ENCODE measurements around the gene RGPD5.
"Not testable (repeated sequence)": the region's sequence is repeated elsewhere in the genome, so short reads cannot be mapped to it uniquely, and the experiment has no call there.

DNA sequence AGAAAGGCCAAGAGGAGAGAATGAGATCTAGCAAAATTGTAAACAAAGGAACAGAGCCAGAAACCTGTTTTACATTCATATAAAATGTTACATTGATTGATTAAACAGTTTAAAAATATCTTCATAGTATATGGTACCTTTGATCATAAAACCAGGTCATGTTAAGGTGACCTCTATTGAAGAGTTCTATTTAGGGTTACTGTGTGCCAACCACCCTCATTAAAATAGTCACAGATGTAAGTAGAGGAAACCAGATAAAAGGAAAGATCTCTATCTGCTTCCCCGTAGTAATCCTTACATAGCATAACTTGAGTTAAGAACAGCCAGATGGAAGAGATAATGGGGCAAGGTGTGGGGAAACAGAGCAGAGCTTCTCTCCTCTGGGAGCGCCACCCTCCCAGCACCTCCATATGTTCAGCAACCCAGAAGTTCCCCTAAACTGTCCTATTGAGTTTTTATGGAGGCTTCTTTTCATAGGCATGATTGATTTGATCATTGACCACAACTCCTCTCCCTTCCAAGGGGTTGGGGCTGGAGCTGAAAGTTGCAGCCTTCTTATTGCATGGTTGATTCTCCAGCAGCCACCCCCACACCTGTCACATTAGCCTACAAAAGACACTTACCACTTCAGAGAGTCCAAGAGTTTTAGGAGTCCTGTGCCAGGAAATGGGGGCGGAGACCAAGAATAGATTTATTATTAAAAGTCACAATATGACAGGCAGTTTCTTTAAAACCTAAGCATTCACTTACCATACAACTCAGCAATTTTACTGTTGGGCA, 101.2 kb downstream of the RGPD5 start:
- TF ChIP-seq, protein P1, sequence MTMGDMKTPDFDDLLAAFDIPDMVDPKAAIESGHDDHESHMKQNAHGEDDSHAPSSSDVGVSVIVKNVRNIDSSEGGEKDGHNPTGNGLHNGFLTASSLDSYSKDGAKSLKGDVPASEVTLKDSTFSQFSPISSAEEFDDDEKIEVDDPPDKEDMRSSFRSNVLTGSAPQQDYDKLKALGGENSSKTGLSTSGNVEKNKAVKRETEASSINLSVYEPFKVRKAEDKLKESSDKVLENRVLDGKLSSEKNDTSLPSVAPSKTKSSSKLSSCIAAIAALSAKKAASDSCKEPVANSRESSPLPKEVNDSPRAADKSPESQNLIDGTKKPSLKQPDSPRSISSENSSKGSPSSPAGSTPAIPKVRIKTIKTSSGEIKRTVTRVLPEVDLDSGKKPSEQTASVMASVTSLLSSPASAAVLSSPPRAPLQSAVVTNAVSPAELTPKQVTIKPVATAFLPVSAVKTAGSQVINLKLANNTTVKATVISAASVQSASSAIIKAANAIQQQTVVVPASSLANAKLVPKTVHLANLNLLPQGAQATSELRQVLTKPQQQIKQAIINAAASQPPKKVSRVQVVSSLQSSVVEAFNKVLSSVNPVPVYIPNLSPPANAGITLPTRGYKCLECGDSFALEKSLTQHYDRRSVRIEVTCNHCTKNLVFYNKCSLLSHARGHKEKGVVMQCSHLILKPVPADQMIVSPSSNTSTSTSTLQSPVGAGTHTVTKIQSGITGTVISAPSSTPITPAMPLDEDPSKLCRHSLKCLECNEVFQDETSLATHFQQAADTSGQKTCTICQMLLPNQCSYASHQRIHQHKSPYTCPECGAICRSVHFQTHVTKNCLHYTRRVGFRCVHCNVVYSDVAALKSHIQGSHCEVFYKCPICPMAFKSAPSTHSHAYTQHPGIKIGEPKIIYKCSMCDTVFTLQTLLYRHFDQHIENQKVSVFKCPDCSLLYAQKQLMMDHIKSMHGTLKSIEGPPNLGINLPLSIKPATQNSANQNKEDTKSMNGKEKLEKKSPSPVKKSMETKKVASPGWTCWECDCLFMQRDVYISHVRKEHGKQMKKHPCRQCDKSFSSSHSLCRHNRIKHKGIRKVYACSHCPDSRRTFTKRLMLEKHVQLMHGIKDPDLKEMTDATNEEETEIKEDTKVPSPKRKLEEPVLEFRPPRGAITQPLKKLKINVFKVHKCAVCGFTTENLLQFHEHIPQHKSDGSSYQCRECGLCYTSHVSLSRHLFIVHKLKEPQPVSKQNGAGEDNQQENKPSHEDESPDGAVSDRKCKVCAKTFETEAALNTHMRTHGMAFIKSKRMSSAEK (CRISPR knock-in tag; IDR thresholded peaks at IDR 0.05; ENCODE audit: borderline replicate concordance), result not testable (repeated sequence)
- TF ChIP-seq CREB1 (CRISPR knock-in tag; IDR thresholded peaks at IDR 0.05); ESRRA (CRISPR knock-in tag; IDR thresholded peaks at IDR 0.05; ENCODE audit: borderline replicate concordance); ZBTB21 (CRISPR knock-in tag; IDR thresholded peaks at IDR 0.05; ENCODE audit: borderline replicate concordance); NR3C1 (CRISPR knock-in tag; conservative IDR thresholded peaks at IDR 0.05; ENCODE audit: low read depth); GRHL2 (CRISPR knock-in tag; IDR thresholded peaks at IDR 0.05; ENCODE audit: insufficient replicate concordance, severe bottlenecking); MXD4 (CRISPR knock-in tag; IDR thresholded peaks at IDR 0.05; ENCODE audit: borderline replicate concordance); IRF2 (CRISPR knock-in tag; IDR thresholded peaks at IDR 0.05; ENCODE audit: borderline replicate concordance, low read depth); NR1H2 (CRISPR knock-in tag; IDR thresholded peaks at IDR 0.05): not testable (repeated sequence)
- TF ChIP-seq, protein P2, sequence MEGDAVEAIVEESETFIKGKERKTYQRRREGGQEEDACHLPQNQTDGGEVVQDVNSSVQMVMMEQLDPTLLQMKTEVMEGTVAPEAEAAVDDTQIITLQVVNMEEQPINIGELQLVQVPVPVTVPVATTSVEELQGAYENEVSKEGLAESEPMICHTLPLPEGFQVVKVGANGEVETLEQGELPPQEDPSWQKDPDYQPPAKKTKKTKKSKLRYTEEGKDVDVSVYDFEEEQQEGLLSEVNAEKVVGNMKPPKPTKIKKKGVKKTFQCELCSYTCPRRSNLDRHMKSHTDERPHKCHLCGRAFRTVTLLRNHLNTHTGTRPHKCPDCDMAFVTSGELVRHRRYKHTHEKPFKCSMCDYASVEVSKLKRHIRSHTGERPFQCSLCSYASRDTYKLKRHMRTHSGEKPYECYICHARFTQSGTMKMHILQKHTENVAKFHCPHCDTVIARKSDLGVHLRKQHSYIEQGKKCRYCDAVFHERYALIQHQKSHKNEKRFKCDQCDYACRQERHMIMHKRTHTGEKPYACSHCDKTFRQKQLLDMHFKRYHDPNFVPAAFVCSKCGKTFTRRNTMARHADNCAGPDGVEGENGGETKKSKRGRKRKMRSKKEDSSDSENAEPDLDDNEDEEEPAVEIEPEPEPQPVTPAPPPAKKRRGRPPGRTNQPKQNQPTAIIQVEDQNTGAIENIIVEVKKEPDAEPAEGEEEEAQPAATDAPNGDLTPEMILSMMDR (IDR thresholded peaks at IDR 0.05), result not testable (repeated sequence)
- TF ChIP-seq, protein P3, sequence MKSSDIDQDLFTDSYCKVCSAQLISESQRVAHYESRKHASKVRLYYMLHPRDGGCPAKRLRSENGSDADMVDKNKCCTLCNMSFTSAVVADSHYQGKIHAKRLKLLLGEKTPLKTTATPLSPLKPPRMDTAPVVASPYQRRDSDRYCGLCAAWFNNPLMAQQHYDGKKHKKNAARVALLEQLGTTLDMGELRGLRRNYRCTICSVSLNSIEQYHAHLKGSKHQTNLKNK (CRISPR knock-in tag; IDR thresholded peaks at IDR 0.05), result not testable (repeated sequence)
- TF ChIP-seq, protein P4, sequence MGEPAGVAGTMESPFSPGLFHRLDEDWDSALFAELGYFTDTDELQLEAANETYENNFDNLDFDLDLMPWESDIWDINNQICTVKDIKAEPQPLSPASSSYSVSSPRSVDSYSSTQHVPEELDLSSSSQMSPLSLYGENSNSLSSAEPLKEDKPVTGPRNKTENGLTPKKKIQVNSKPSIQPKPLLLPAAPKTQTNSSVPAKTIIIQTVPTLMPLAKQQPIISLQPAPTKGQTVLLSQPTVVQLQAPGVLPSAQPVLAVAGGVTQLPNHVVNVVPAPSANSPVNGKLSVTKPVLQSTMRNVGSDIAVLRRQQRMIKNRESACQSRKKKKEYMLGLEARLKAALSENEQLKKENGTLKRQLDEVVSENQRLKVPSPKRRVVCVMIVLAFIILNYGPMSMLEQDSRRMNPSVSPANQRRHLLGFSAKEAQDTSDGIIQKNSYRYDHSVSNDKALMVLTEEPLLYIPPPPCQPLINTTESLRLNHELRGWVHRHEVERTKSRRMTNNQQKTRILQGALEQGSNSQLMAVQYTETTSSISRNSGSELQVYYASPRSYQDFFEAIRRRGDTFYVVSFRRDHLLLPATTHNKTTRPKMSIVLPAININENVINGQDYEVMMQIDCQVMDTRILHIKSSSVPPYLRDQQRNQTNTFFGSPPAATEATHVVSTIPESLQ (CRISPR knock-in tag; IDR thresholded peaks at IDR 0.05), result not testable (repeated sequence)
- TF ChIP-seq, protein P5, sequence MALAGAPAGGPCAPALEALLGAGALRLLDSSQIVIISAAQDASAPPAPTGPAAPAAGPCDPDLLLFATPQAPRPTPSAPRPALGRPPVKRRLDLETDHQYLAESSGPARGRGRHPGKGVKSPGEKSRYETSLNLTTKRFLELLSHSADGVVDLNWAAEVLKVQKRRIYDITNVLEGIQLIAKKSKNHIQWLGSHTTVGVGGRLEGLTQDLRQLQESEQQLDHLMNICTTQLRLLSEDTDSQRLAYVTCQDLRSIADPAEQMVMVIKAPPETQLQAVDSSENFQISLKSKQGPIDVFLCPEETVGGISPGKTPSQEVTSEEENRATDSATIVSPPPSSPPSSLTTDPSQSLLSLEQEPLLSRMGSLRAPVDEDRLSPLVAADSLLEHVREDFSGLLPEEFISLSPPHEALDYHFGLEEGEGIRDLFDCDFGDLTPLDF (CRISPR knock-in tag; IDR thresholded peaks at IDR 0.05), result not testable (repeated sequence)
- TF ChIP-seq, protein P6, sequence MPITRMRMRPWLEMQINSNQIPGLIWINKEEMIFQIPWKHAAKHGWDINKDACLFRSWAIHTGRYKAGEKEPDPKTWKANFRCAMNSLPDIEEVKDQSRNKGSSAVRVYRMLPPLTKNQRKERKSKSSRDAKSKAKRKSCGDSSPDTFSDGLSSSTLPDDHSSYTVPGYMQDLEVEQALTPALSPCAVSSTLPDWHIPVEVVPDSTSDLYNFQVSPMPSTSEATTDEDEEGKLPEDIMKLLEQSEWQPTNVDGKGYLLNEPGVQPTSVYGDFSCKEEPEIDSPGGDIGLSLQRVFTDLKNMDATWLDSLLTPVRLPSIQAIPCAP (CRISPR knock-in tag; IDR thresholded peaks at IDR 0.05), result not testable (repeated sequence)

All from WTC11 (cell line).